HepG2 (cell line): ENCODE measurements around the gene CDX1. TPM values are rescaled to one million over a fixed set of nuclear protein-coding genes. Genes with fewer than 3 reads are reported as not detected.
A peak's percentile ranks its signal among the peaks of the same experiment; 100 is the strongest.

Experiments used
- AGO2 ChIP-seq: fragments of 200-400 bp; formaldehyde crosslinking; optimal IDR thresholded peaks from 2 replicates; pipeline ENCODE3; 2017; ENCODE audit warnings: mild to moderate bottlenecking, low read depth, low read length, moderate library complexity
- AKAP8 ChIP-seq: sonication (generic); formaldehyde crosslinking; IDR thresholded peaks from 2 replicates; pipeline ENCODE4 v1.5.1; 2020; ENCODE audit warnings: mild to moderate bottlenecking, missing genetic modification reagents
- CREB3 ChIP-seq: sonication (generic); formaldehyde crosslinking; IDR thresholded peaks from 2 replicates; pipeline ENCODE4 v1.5.0; 2020; ENCODE audit warnings: missing genetic modification reagents
- DRAP1 ChIP-seq: IDR thresholded peaks from 2 replicates; pipeline ENCODE4 v1.6.1; 2016; ENCODE audit warnings: missing genetic modification reagents, missing compliant biosample characterization
- ERF ChIP-seq: IDR thresholded peaks from 2 replicates; pipeline ENCODE4 v1.6.1; 2018; ENCODE audit warnings: missing biosample characterization, missing genetic modification reagents
- KAT8 ChIP-seq: IDR thresholded peaks from 2 replicates; pipeline ENCODE4 v1.6.1; 2016; ENCODE audit warnings: missing genetic modification reagents, missing compliant biosample characterization
- KDM1A ChIP-seq: IDR thresholded peaks from 2 replicates; pipeline ENCODE4 v1.6.1; 2016; ENCODE audit warnings: missing compliant biosample characterization
- MBD4 ChIP-seq: IDR thresholded peaks from 2 replicates; pipeline ENCODE4 v1.6.1; 2012; ENCODE audit warnings: low read length, inconsistent platforms, borderline replicate concordance
- MED1 ChIP-seq: sonication (generic); formaldehyde crosslinking; IDR thresholded peaks from 2 replicates; pipeline ENCODE4 v1.4.0; 2020; ENCODE audit warnings: missing genetic modification reagents
- MED13 ChIP-seq: sonication (generic); formaldehyde crosslinking; IDR thresholded peaks from 2 replicates; pipeline ENCODE4 v1.5.0; 2020; ENCODE audit warnings: missing genetic modification reagents
- PAXIP1 ChIP-seq: sonication (generic); formaldehyde crosslinking; conservative IDR thresholded peaks from 2 replicates; pipeline ENCODE4 v1.4.0; 2020; ENCODE audit warnings: mild to moderate bottlenecking, missing genetic modification reagents, moderate library complexity
- PHF5A ChIP-seq: IDR thresholded peaks from one replicate; pipeline ENCODE4 v1.6.1; 2018; ENCODE audit warnings: low read depth, missing genetic modification reagents; ENCODE audit not compliant: unreplicated experiment
- THAP9 ChIP-seq: sonication (generic); formaldehyde crosslinking; IDR thresholded peaks from 2 replicates; pipeline ENCODE4; 2020; ENCODE audit warnings: missing genetic modification reagents, mild to moderate bottlenecking, borderline replicate concordance
- ZBTB20 ChIP-seq: sonication (generic); formaldehyde crosslinking; IDR thresholded peaks from 2 replicates; pipeline ENCODE4 v1.8.1; 2023; ENCODE audit warnings: missing genetic modification reagents, low read depth, mild to moderate bottlenecking, borderline replicate concordance
- ZNF496 ChIP-seq: sonication (generic); formaldehyde crosslinking; IDR thresholded peaks from 2 replicates; pipeline ENCODE4 v1.8.1; 2023; ENCODE audit warnings: mild to moderate bottlenecking, moderate library complexity, missing genetic modification reagents; ENCODE audit not compliant: insufficient replicate concordance
- ZNF501 ChIP-seq: sonication (generic); formaldehyde crosslinking; IDR thresholded peaks from 2 replicates; pipeline ENCODE4 v1.5.1; 2020; ENCODE audit warnings: mild to moderate bottlenecking, moderate library complexity, missing genetic modification reagents
- ZNF747 ChIP-seq: sonication (generic); formaldehyde crosslinking; IDR thresholded peaks from 2 replicates; pipeline ENCODE4 v1.8.1; 2023; ENCODE audit warnings: missing genetic modification reagents, mild to moderate bottlenecking, borderline replicate concordance
- ZSCAN29 ChIP-seq: sonication (generic); formaldehyde crosslinking; conservative IDR thresholded peaks from 2 replicates; pipeline ENCODE4 v1.4.0; 2020; ENCODE audit warnings: mild to moderate bottlenecking, missing genetic modification reagents
- polyA plus RNA-seq, 8 experiments: library from polyadenylated mRNA; depleted of rRNA in 3 of 8; stranded (reverse) in 7 of 8; unstranded in 1 of 8; fragments of >200 nt; fragmentation: Illumina TruSeq in 4 of 8; extraction: Trizol in 4 of 8; gene quantifications; 2 replicates each; pipeline versions ENCODE4 v1.2.1 to v1.2.3, GENCODE V29; 2011 to 2016; ENCODE audit warnings: low read depth in 4 of 8, missing spikeins in 1 of 8, mixed read lengths in 1 of 8; ENCODE audit not compliant: insufficient read depth in 1 of 8
- total RNA-seq, 5 experiments: library from RNA; depleted of rRNA; stranded (reverse); fragments of >200 nt; fragmentation: Illumina TruSeq; extraction: Trizol; gene quantifications; 2 replicates each; pipeline ENCODE4 v1.2.3, GENCODE V29; 2016; ENCODE audit warnings: low read depth in 1 of 5

Gene CDX1
- total and polyA plus RNA-seq, 2 of the 13 experiments (the other 11 are each of a cell fraction or from before 2014, with no cell fraction given) = not detected

- TF ChIP-seq THAP9 (CRISPR knock-in tag) (peak; percentile 62; the same call in 1 of the 2 replicates), AGO2 (peak; percentile 65), KDM1A (peak; percentile 80; the same call in 1 of the 2 replicates), CREB3 (CRISPR knock-in tag) (no peak), ZBTB20 (CRISPR knock-in tag) (0 out of 2 replicates have a peak, but pooled peaks have one; percentile 19), ZNF496 (CRISPR knock-in tag) (no peak), MBD4 (no peak), MED13 (CRISPR knock-in tag) (peak; percentile 48; the same call in 1 of the 2 replicates), ERF (CRISPR knock-in tag) (peak; percentile 28; the same call in 1 of the 2 replicates), KAT8 (peak; percentile 53; the same call in 1 of the 2 replicates), ZSCAN29 (CRISPR knock-in tag) (no peak), MED1 (CRISPR knock-in tag) (peak; percentile 77), ZNF747 (peak; percentile 47; the same call in 1 of the 2 replicates), PAXIP1 (CRISPR knock-in tag) (peak; percentile 87), DRAP1 (CRISPR knock-in tag) (peak; percentile 65; the same call in 1 of the 2 replicates), AKAP8 (no peak), PHF5A (CRISPR knock-in tag) (no peak), ZNF501 (CRISPR knock-in tag) (peak; percentile 46; the same call in 1 of the 2 replicates)
Measured at GRCh38 chr5:150138551-150139265, 27.9 kb upstream of the CDX1 start (continued).
